Kidney epithelial cell (primary cell): ENCODE data around the gene E2F6. TPM values are rescaled to one million over a fixed set of nuclear protein-coding genes. Genes with fewer than 3 reads are reported as not detected.

Source experiments
- DNase-seq: peaks from one replicate; pipeline ENCODE4 v3.0.0-alpha.2; 2010; ENCODE audit warnings: low read depth
- H3K27me3 ChIP-seq: 2 replicates; pipeline ENCODE4 v1.6.0; 2011; ENCODE audit warnings: low read length; ENCODE audit not compliant: control insufficient read depth, insufficient read depth
- H3K36me3 ChIP-seq: 2 replicates; pipeline ENCODE4 v1.5.1; 2011; ENCODE audit warnings: low read length; ENCODE audit not compliant: control insufficient read depth, insufficient read depth
- H3K4me3 ChIP-seq: 2 replicates; pipeline ENCODE4 v1.5.1; 2011; ENCODE audit warnings: low read depth, mild to moderate bottlenecking, control low read depth, low read length
- total RNA-seq: library from RNA; depleted of rRNA; stranded (reverse); fragments of >200 nt; gene quantifications from 2 replicates; pipeline ENCODE4 v1.2.3, GENCODE V29; 2015
- TF ChIP-seq, protein P1 (sequence below): IDR thresholded peaks from 2 replicates; pipeline ENCODE4 v1.5.1; 2011; ENCODE audit warnings: mild to moderate bottlenecking, moderate library complexity, low read length, control low read depth, inconsistent platforms; ENCODE audit not compliant: insufficient read depth, poor library complexity, severe bottlenecking

E2F6 gene
- total RNA-seq, 1 donor from 2014 or later, result 15.0 TPM

- TF ChIP-seq, protein P1, sequence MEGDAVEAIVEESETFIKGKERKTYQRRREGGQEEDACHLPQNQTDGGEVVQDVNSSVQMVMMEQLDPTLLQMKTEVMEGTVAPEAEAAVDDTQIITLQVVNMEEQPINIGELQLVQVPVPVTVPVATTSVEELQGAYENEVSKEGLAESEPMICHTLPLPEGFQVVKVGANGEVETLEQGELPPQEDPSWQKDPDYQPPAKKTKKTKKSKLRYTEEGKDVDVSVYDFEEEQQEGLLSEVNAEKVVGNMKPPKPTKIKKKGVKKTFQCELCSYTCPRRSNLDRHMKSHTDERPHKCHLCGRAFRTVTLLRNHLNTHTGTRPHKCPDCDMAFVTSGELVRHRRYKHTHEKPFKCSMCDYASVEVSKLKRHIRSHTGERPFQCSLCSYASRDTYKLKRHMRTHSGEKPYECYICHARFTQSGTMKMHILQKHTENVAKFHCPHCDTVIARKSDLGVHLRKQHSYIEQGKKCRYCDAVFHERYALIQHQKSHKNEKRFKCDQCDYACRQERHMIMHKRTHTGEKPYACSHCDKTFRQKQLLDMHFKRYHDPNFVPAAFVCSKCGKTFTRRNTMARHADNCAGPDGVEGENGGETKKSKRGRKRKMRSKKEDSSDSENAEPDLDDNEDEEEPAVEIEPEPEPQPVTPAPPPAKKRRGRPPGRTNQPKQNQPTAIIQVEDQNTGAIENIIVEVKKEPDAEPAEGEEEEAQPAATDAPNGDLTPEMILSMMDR, result no peak
- DNase-seq, result no peak
- Histone ChIP-seq H3K36me3 (no peaks in the 10 kb centered on the region), H3K4me3 (no peak overlapping the region), H3K27me3 (no peaks in the 10 kb centered on the region)
Measured at GRCh38 chr2:11454824-11455223, 11.1 kb downstream of the E2F6 start.

GRCh38 chr2:11450791-11451190 lies 15.2 kb downstream of the E2F6 start:
- Histone ChIP-seq H3K27me3 (no peaks in the 10 kb centered on the region), H3K36me3 (peaks cover 4% of the 10 kb centered on the region), H3K4me3 (no peak overlapping the region)
- no peak for DNase-seq
- TF ChIP-seq, protein P1, result no peak

DNA sequence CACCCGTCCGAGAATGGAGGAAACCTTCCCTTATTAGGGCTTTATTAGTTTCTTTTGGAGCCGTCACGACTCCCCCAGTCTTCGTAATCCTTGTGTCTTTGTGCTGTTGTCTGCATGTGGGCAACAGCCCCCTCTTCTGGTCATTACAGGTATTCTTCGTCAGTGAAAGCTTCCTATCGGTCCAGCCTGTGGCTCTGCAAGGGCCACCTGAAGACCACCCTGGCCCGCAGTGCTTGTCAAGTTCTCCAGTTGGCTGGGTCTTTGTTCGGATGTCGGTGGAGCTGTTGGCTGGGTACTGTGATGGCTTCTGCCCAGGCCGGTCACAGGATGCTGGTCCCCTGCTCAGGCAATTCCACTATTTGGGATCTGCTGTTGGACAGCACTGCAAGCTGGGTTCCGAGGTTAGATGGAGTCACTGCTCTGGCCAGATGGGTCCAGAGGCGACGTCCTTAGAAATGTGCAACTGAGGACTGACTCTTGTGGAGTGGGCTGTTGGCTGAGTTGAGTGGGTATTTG lies 19.2 kb downstream of the E2F6 start:
- TF ChIP-seq, protein P1, result peak; percentile 78
- no peak for DNase-seq
- Histone ChIP-seq H3K36me3 (peaks cover 7% of the 10 kb centered on the region), H3K27me3 (no peaks in the 10 kb centered on the region), H3K4me3 (no peak overlapping the region)

- Histone ChIP-seq H3K4me3 (no peak overlapping the region), H3K36me3 (peaks cover 7% of the 10 kb centered on the region), H3K27me3 (no peaks in the 10 kb centered on the region)
- no peak for DNase-seq
- TF ChIP-seq, protein P1, result no peak
Measured at GRCh38 chr2:11444737-11445136, 21.2 kb downstream of the E2F6 start.

DNA sequence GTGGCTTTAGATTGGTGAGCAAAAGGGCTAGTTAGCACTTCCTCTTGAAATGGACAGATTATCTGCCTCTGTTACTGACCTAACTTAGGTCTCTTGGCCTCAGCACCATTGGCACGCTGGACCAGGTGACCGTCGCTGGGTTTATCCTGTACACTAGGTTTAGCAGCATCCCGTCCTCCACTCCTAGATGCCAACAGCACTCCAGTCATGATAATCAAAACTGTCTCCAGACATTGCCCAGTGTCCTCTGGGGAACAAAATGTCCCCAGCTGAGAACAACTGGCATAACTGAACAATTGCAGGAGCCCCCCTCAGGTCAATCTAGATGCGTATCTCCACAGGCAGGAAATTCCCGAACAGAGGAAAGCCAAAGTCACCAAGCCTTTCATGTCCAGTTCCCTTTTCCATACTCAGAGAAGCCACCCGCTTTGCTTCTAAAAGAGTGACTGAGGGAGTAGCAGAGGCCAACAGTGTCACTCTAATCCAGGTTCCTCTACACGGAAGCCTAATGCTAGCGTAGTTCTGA lies 27.3 kb downstream of the E2F6 start:
- Histone ChIP-seq H3K36me3 (peaks cover 1% of the 10 kb centered on the region), H3K4me3 (no peak overlapping the region), H3K27me3 (no peaks in the 10 kb centered on the region)
- no peak for DNase-seq
- TF ChIP-seq, protein P1, result no peak

DNA sequence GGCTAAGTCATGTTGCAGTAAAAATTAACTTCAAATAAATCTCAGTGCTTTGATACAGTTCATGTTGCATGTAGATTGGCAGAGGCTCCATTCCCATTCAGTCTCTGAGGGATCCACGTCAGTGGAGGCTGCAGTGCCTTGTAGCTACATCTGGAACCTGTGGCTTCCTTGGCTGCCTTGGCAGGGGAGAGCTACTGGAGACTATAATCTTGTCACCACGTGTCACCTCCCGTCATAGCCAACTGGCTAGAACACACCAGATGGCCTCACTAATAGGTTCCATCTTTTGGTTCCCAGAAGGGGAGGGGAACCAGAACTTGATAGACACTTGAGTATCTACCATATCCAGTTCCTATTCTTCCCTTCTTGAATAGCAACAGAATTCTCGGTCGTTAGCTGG lies 28.4 kb downstream of the E2F6 start:
- H3K36me3 ChIP-seq, result peaks cover 1% of the 10 kb centered on the region
- TF ChIP-seq, protein P1, result no peak
- DNase-seq, result no peak

More for the DNA sequence above, 28.4 kb downstream of the E2F6 start:
- H3K27me3 ChIP-seq, result no peaks in the 10 kb centered on the region
- H3K4me3 ChIP-seq, result no peak overlapping the region
